Liver (tissue), 9 donors: ENCODE measurements around the gene LRRTM4. TPM values are rescaled to one million over a fixed set of nuclear protein-coding genes. Genes with fewer than 3 reads are reported as not detected.

Source experiments
- DNase-seq: peaks from one replicate; pipeline ENCODE4 v3.0.0-alpha.2; 2017; ENCODE audit warnings: low spot score
- H3K27ac ChIP-seq, 2 donors: one replicate each; pipeline ENCODE4 v1.7.0; 2013; ENCODE audit warnings: inconsistent platforms in 2 of 2, low read length in 2 of 2, control low read depth in 1 of 2, low read depth in 1 of 2, mild to moderate bottlenecking in 1 of 2
- H3K27me3 ChIP-seq, 4 donors: one replicate each; pipeline versions ENCODE4 v1.6.1 to v1.7.0; 2013; ENCODE audit warnings: low read length in 3 of 4, inconsistent platforms in 1 of 4, mild to moderate bottlenecking in 1 of 4, moderate library complexity in 1 of 4; ENCODE audit not compliant: control insufficient read depth in 4 of 4, insufficient read depth in 4 of 4
- H3K36me3 ChIP-seq, 4 donors: one replicate each; pipeline versions ENCODE4 v1.6.1 to v1.7.0; 2013; ENCODE audit warnings: low read length in 3 of 4, mild to moderate bottlenecking in 3 of 4, low read depth in 1 of 4, moderate library complexity in 1 of 4; ENCODE audit not compliant: control insufficient read depth in 4 of 4, insufficient read depth in 3 of 4
- H3K4me1 ChIP-seq, 4 donors: one replicate each; pipeline versions ENCODE4 v1.6.1 to v1.7.0; 2013; ENCODE audit warnings: low read length in 3 of 4, mild to moderate bottlenecking in 3 of 4, moderate library complexity in 1 of 4; ENCODE audit not compliant: control insufficient read depth in 4 of 4, insufficient read depth in 4 of 4
- H3K4me3 ChIP-seq, 3 donors: one replicate each; pipeline versions ENCODE4 v1.6.1 to v1.7.0; 2013; ENCODE audit warnings: low read length in 3 of 3, control low read depth in 1 of 3, low read depth in 1 of 3, mild to moderate bottlenecking in 1 of 3
- H3K9ac ChIP-seq, 2 donors: one replicate each; pipeline ENCODE4 v1.7.0; 2013; ENCODE audit warnings: low read length in 2 of 2, mild to moderate bottlenecking in 2 of 2, moderate library complexity in 2 of 2, control low read depth in 1 of 2, low read depth in 1 of 2
- H3K9me3 ChIP-seq, 4 donors: one replicate each; pipeline versions ENCODE4 v1.6.1 to v1.7.0; 2013; ENCODE audit warnings: low read length in 3 of 4; ENCODE audit not compliant: control insufficient read depth in 4 of 4
- EGR1 ChIP-seq, 2 donors: IDR thresholded peaks; 2 replicates each; pipeline ENCODE4 v1.6.1; 2016 to 2018; ENCODE audit warnings: antibody characterized with exemption in 2 of 2, low read depth in 2 of 2
- FOXA1 ChIP-seq: IDR thresholded peaks from 2 replicates; pipeline ENCODE4 v1.6.1; 2016; ENCODE audit warnings: antibody characterized with exemption
- FOXA2 ChIP-seq: IDR thresholded peaks from 2 replicates; pipeline ENCODE4 v1.6.1; 2016; ENCODE audit warnings: antibody characterized with exemption
- HNF4A ChIP-seq, 2 donors: conservative IDR thresholded peaks; 2 replicates each; pipeline ENCODE4 v1.6.1; 2016; ENCODE audit warnings: antibody characterized with exemption in 2 of 2, mild to moderate bottlenecking in 2 of 2
- JUND ChIP-seq, 2 donors: IDR thresholded peaks; 2 replicates each; pipeline ENCODE4 v1.6.1; 2016; ENCODE audit warnings: antibody characterized with exemption in 2 of 2
- MAX ChIP-seq: IDR thresholded peaks from 2 replicates; pipeline ENCODE4 v1.6.1; 2016; ENCODE audit warnings: antibody characterized with exemption
- NR2F2 ChIP-seq: IDR thresholded peaks from 2 replicates; pipeline ENCODE4 v1.6.1; 2016; ENCODE audit warnings: antibody characterized with exemption
- RAD21 ChIP-seq, 2 donors: IDR thresholded peaks; 2 replicates each; pipeline ENCODE4 v1.6.1; 2016; ENCODE audit warnings: antibody characterized with exemption in 2 of 2, mild to moderate bottlenecking in 2 of 2
- RXRA ChIP-seq, 2 donors: IDR thresholded peaks; 2 replicates each; pipeline ENCODE4 v1.6.1; 2017 to 2018; ENCODE audit warnings: antibody characterized with exemption in 2 of 2, mild to moderate bottlenecking in 1 of 2
- SP1 ChIP-seq: IDR thresholded peaks from 2 replicates; pipeline ENCODE4 v1.6.1; 2018; ENCODE audit warnings: antibody characterized with exemption, mild to moderate bottlenecking
- TAF1 ChIP-seq: conservative IDR thresholded peaks from 2 replicates; pipeline ENCODE4 v1.6.1; 2016; ENCODE audit warnings: antibody characterized with exemption, mild to moderate bottlenecking
- YY1 ChIP-seq: IDR thresholded peaks from 2 replicates; pipeline ENCODE4 v1.6.1; 2016; ENCODE audit warnings: antibody characterized with exemption, mild to moderate bottlenecking
- whole genome bisulfite sequencing: extraction: QIAGEN DNeasy Blood & Tissue Kit; methylation state at CpG from one replicate; pipeline ENCODE4 v1.1.7; 2013; 5-methylcytosine and 5-hydroxymethylcytosine counted together
- polyA plus RNA-seq, 2 donors: library from polyadenylated mRNA; stranded (reverse) in 1 of 2; unstranded in 1 of 2; fragments of 200-250 nt in 1 of 2; fragments of >200 nt in 1 of 2; fragmentation: Nextera tagmentation in 1 of 2; extraction: Ambion mirVana in 1 of 2; gene quantifications; one replicate each; pipeline versions ENCODE4 v1.2.1 to v1.2.3, GENCODE V29; 2013 to 2015
- total RNA-seq, 2 donors: library from RNA; depleted of rRNA; stranded (reverse); fragments of >200 nt; gene quantifications; one replicate each; pipeline ENCODE4 v1.2.3, GENCODE V29; 2014
- TF ChIP-seq, protein P1 (sequence below): fragments of 150-350 bp; IDR thresholded peaks from 2 replicates; pipeline ENCODE4 v1.5.1; 2017; ENCODE audit warnings: improper control_type of control experiment, low read depth, low read length; ENCODE audit not compliant: missing input control
- TF ChIP-seq, protein P2 (sequence below): IDR thresholded peaks from 2 replicates; pipeline ENCODE4 v1.6.1; 2016; ENCODE audit warnings: antibody characterized with exemption, mild to moderate bottlenecking
- TF ChIP-seq, protein P3 (sequence below): IDR thresholded peaks from 2 replicates; pipeline ENCODE4 v1.6.1; 2016; ENCODE audit warnings: antibody characterized with exemption
- donor health status: healthy.
- donor health status: healthy.
- donor health status: healthy.
- donor health status: healthy.
- donor health status: healthy.

LRRTM4 gene
- total RNA-seq (under 1 TPM; 0.08 to 0.09 TPM), polyA plus RNA-seq (under 1 TPM in 1 of 2 donors, not detected in 1; 0.06 TPM)

DNA sequence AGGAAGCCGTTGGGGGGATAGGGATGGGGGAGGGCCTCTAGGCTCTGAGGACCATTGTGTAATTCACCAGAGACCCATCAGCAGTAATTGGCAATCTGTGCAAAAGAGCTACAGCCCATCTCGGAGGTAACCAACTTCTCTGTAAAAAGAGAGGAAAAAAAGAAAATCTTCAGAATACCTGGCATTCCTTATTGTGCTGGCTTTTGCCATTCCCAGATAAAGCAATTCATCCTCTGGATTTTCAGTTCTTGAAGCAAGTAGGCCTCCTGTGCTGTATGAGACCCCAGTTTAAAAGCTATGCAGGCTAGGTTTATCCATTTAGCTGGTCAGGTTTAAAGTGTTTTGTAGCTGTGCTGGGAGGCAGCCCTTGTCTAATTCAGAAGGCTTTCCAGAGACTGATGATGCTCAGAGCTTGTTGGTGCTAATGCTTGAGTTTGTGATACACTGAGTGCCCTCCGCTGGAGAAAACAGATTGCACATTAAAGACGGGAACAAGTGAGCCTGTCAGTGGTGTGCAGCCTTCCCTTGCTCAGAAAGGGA is at the start of gene LRRTM4:
LRRTM4 (minus strand) TSS at position 446 of the 540 bp plus-strand sequence.
- H3K4me3 ChIP-seq: no peak within 1 kb of the TSS
- DNase-seq: no peak
- TF ChIP-seq MAX (no peak), RAD21 (IDR thresholded peaks at IDR 0.05) (peak; percentile 41 to 63)
- no peak within 1 kb of the TSS for H3K27ac ChIP-seq
- no peaks in the 10 kb centered on the region for H3K36me3 ChIP-seq
- H3K27me3 ChIP-seq: no peaks in the 10 kb centered on the region
- no peaks in the 10 kb centered on the region for H3K9me3 ChIP-seq
- peaks cover 0 to 14% (median 13%) of the 10 kb centered on the region in 4 donors for H3K4me1 ChIP-seq
- WGBS: 20% methylated on average over 4 of the region's 4 CpGs
- H3K9ac ChIP-seq: no peak within 1 kb of the TSS

- Histone ChIP-seq H3K36me3 (no peaks in the 10 kb centered on the region), H3K27ac (no peak overlapping the region), H3K9ac (no peak overlapping the region), H3K4me1 (peaks cover 0 to 8% (median 8%) of the 10 kb centered on the region in 4 donors), H3K27me3 (no peaks in the 10 kb centered on the region), H3K4me3 (no peak overlapping the region), H3K9me3 (no peaks in the 10 kb centered on the region)
- TF ChIP-seq FOXA2 (no peak), SP1 (no peak), EGR1 (IDR thresholded peaks at IDR 0.05; ENCODE audit: low read depth in 2 of 2) (no peak)
- 81% methylated on average over 2 of the region's 2 CpGs for WGBS
- no peak for DNase-seq
These were observed 49.4 kb upstream of the LRRTM4 start for GRCh38 chr2:77571545-77571944.

GRCh38 chr2:77567723-77568122 is 45.5 kb upstream of the LRRTM4 start:
- H3K27me3 ChIP-seq: no peaks in the 10 kb centered on the region
- no peak overlapping the region for H3K27ac ChIP-seq
- 17% methylated on average over 2 of the region's 2 CpGs for WGBS
- no peaks in the 10 kb centered on the region for H3K36me3 ChIP-seq
- H3K9me3 ChIP-seq: no peaks in the 10 kb centered on the region
- H3K9ac ChIP-seq: no peak overlapping the region
- no peak overlapping the region for H3K4me3 ChIP-seq
- no peak for DNase-seq
- peaks cover 0 to 15% (median 13%) of the 10 kb centered on the region in 4 donors for H3K4me1 ChIP-seq
- TF ChIP-seq, protein P1, sequence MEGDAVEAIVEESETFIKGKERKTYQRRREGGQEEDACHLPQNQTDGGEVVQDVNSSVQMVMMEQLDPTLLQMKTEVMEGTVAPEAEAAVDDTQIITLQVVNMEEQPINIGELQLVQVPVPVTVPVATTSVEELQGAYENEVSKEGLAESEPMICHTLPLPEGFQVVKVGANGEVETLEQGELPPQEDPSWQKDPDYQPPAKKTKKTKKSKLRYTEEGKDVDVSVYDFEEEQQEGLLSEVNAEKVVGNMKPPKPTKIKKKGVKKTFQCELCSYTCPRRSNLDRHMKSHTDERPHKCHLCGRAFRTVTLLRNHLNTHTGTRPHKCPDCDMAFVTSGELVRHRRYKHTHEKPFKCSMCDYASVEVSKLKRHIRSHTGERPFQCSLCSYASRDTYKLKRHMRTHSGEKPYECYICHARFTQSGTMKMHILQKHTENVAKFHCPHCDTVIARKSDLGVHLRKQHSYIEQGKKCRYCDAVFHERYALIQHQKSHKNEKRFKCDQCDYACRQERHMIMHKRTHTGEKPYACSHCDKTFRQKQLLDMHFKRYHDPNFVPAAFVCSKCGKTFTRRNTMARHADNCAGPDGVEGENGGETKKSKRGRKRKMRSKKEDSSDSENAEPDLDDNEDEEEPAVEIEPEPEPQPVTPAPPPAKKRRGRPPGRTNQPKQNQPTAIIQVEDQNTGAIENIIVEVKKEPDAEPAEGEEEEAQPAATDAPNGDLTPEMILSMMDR: no peak
- TF ChIP-seq SP1 (no peak), JUND (IDR thresholded peaks at IDR 0.05) (no peak), FOXA1 (no peak), RXRA (IDR thresholded peaks at IDR 0.05) (no peak), TAF1 (no peak), FOXA2 (no peak), MAX (no peak), NR2F2 (no peak), YY1 (no peak), RAD21 (IDR thresholded peaks at IDR 0.05) (no peak), HNF4A (conservative IDR thresholded peaks at IDR 0.05) (no peak)
- TF ChIP-seq, protein P2, sequence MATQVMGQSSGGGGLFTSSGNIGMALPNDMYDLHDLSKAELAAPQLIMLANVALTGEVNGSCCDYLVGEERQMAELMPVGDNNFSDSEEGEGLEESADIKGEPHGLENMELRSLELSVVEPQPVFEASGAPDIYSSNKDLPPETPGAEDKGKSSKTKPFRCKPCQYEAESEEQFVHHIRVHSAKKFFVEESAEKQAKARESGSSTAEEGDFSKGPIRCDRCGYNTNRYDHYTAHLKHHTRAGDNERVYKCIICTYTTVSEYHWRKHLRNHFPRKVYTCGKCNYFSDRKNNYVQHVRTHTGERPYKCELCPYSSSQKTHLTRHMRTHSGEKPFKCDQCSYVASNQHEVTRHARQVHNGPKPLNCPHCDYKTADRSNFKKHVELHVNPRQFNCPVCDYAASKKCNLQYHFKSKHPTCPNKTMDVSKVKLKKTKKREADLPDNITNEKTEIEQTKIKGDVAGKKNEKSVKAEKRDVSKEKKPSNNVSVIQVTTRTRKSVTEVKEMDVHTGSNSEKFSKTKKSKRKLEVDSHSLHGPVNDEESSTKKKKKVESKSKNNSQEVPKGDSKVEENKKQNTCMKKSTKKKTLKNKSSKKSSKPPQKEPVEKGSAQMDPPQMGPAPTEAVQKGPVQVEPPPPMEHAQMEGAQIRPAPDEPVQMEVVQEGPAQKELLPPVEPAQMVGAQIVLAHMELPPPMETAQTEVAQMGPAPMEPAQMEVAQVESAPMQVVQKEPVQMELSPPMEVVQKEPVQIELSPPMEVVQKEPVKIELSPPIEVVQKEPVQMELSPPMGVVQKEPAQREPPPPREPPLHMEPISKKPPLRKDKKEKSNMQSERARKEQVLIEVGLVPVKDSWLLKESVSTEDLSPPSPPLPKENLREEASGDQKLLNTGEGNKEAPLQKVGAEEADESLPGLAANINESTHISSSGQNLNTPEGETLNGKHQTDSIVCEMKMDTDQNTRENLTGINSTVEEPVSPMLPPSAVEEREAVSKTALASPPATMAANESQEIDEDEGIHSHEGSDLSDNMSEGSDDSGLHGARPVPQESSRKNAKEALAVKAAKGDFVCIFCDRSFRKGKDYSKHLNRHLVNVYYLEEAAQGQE: no peak
- TF ChIP-seq, protein P3, sequence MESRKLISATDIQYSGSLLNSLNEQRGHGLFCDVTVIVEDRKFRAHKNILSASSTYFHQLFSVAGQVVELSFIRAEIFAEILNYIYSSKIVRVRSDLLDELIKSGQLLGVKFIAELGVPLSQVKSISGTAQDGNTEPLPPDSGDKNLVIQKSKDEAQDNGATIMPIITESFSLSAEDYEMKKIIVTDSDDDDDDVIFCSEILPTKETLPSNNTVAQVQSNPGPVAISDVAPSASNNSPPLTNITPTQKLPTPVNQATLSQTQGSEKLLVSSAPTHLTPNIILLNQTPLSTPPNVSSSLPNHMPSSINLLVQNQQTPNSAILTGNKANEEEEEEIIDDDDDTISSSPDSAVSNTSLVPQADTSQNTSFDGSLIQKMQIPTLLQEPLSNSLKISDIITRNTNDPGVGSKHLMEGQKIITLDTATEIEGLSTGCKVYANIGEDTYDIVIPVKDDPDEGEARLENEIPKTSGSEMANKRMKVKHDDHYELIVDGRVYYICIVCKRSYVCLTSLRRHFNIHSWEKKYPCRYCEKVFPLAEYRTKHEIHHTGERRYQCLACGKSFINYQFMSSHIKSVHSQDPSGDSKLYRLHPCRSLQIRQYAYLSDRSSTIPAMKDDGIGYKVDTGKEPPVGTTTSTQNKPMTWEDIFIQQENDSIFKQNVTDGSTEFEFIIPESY: no peak
